ENCODE results near the gene GABBR2.

DNA sequence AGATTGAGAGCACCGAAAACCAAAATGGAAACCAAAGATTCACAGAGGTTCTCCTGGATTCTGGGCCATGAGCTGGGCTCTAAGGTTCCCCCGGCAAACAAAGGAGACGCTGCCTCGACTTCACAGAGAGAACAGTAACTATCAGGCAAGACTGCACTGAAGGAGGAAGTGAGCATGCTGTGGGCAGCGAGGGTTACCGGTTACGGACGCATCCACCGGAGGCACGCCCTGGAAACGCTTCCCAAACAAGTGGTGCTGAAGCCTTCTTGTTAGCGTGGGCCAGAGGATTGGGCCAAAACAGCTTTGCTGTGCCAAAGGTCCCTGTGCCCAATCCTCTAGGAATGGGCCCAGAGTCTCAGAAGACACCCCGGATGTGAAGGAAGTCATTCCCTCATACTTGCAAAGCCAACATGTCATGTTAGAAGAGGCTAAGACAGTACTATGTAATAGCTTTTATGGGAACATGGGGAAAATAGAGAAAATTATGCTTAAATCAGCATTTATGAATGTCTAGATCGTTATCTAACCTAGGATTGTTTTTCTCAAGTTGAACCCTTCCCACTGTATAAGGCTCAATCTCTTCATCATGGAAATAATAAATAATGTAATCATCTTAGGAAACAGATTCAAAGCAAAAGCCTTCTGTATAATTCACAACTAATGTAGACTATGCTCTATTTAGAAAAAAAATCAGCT lies 145.4 kb downstream of the GABBR2 start:
- TF ChIP-seq NFIC (IDR thresholded peaks at IDR 0.05) (no peak), EP300 (IDR thresholded peaks at IDR 0.05; ENCODE audit: borderline replicate concordance) (no peak), CEBPB (IDR thresholded peaks at IDR 0.05) (no peak), RAD21 (IDR thresholded peaks at IDR 0.05; ENCODE audit: low read depth) (no peak), YY1 (IDR thresholded peaks at IDR 0.05; ENCODE audit: low read depth) (no peak), TAF1 (IDR thresholded peaks at IDR 0.05; ENCODE audit: low read depth) (no peak), FOXM1 (IDR thresholded peaks at IDR 0.05; ENCODE audit: borderline replicate concordance, low read depth) (no peak), TCF12 (IDR thresholded peaks at IDR 0.05; ENCODE audit: low read depth) (no peak), USF1 (IDR thresholded peaks at IDR 0.05) (no peak), TEAD4 (IDR thresholded peaks at IDR 0.05) (no peak)
- TF ChIP-seq, protein P1, sequence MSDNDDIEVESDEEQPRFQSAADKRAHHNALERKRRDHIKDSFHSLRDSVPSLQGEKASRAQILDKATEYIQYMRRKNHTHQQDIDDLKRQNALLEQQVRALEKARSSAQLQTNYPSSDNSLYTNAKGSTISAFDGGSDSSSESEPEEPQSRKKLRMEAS (IDR thresholded peaks at IDR 0.05), result no peak
- TF ChIP-seq, protein P2, sequence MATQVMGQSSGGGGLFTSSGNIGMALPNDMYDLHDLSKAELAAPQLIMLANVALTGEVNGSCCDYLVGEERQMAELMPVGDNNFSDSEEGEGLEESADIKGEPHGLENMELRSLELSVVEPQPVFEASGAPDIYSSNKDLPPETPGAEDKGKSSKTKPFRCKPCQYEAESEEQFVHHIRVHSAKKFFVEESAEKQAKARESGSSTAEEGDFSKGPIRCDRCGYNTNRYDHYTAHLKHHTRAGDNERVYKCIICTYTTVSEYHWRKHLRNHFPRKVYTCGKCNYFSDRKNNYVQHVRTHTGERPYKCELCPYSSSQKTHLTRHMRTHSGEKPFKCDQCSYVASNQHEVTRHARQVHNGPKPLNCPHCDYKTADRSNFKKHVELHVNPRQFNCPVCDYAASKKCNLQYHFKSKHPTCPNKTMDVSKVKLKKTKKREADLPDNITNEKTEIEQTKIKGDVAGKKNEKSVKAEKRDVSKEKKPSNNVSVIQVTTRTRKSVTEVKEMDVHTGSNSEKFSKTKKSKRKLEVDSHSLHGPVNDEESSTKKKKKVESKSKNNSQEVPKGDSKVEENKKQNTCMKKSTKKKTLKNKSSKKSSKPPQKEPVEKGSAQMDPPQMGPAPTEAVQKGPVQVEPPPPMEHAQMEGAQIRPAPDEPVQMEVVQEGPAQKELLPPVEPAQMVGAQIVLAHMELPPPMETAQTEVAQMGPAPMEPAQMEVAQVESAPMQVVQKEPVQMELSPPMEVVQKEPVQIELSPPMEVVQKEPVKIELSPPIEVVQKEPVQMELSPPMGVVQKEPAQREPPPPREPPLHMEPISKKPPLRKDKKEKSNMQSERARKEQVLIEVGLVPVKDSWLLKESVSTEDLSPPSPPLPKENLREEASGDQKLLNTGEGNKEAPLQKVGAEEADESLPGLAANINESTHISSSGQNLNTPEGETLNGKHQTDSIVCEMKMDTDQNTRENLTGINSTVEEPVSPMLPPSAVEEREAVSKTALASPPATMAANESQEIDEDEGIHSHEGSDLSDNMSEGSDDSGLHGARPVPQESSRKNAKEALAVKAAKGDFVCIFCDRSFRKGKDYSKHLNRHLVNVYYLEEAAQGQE (IDR thresholded peaks at IDR 0.05; ENCODE audit: low read depth), result no peak
